HG03039 (cell line): ENCODE data around the gene CST7.

Experiments
- ATAC-seq: cut with Tn5 transposase; IDR thresholded peaks from one replicate; pipeline ENCODE4 v1.9.1; 2021; ENCODE audit warnings: mild to moderate bottlenecking, moderate library complexity; ENCODE audit not compliant: unreplicated experiment

CST7 gene

GRCh38 chr20:24963672-24964505, 14.8 kb downstream of the CST7 start:
- no peak for ATAC-seq

GRCh38 chr20:24964506-24964840, 15.4 kb downstream of the CST7 start:
- ATAC-seq, result no peak

GRCh38 chr20:24965065-24965919, 16.2 kb downstream of the CST7 start:
- ATAC-seq, result no peak

GRCh38 chr20:24966317-24967012, 17.4 kb downstream of the CST7 start:
- ATAC-seq, result no peak

- ATAC-seq, result no peak
These were observed 19.3 kb downstream of the CST7 start for GRCh38 chr20:24968278-24968800.

GRCh38 chr20:24969186-24970029, 20.3 kb downstream of the CST7 start:
- ATAC-seq, result no peak

GRCh38 chr20:24970030-24970553, 21.0 kb downstream of the CST7 start:
- no peak for ATAC-seq

GRCh38 chr20:24970754-24971153, 21.7 kb downstream of the CST7 start:
- no peak for ATAC-seq

GRCh38 chr20:24971376-24972101, 22.5 kb downstream of the CST7 start:
- no peak for ATAC-seq

- no peak for ATAC-seq
These were observed 23.3 kb downstream of the CST7 start for GRCh38 chr20:24972341-24972740.

GRCh38 chr20:24977336-24977735, 28.3 kb downstream of the CST7 start:
- ATAC-seq, result no peak

- ATAC-seq, result no peak
These were observed 28.7 kb downstream of the CST7 start for GRCh38 chr20:24977797-24978196.

GRCh38 chr20:24978513-24978912, 29.4 kb downstream of the CST7 start:
- ATAC-seq, result no peak

GRCh38 chr20:24979036-24979960, 30.2 kb downstream of the CST7 start:
- no peak for ATAC-seq

GRCh38 chr20:24980291-24981053, 31.4 kb downstream of the CST7 start:
- ATAC-seq, result no peak

- ATAC-seq, result no peak
These were observed 32.2 kb downstream of the CST7 start for GRCh38 chr20:24981282-24981681.

- ATAC-seq, result no peak
These were observed 32.7 kb downstream of the CST7 start for GRCh38 chr20:24981790-24982189.

GRCh38 chr20:24983896-24984295, 34.8 kb downstream of the CST7 start:
- ATAC-seq, result no peak
